Keratinocyte (primary cell): ENCODE measurements around the gene MNX1.

Experiments used
- CTCF ChIP-seq, 3 experiments: IDR thresholded peaks in 1 of 3; conservative IDR thresholded peaks in 1 of 3; optimal IDR thresholded peaks in 1 of 3; 2 replicates in 2 of 3; 3 replicates in 1 of 3; pipeline versions ENCODE3 to v1.5.1; 2011; ENCODE audit warnings: low read length in 3 of 3, mild to moderate bottlenecking in 3 of 3, moderate library complexity in 2 of 3, control low read depth in 1 of 3, inconsistent platforms in 1 of 3; ENCODE audit not compliant: insufficient read depth in 2 of 3; ENCODE audit errors: extremely low read depth in 1 of 3
- EZH2 ChIP-seq: IDR thresholded peaks from one replicate; pipeline ENCODE4 v1.6.1; 2012; ENCODE audit warnings: inconsistent platforms, mild to moderate bottlenecking, low read length, moderate library complexity

GRCh38 chr7:156989766-156990535 lies 20.5 kb downstream of the MNX1 start:
- TF ChIP-seq CTCF (optimal IDR thresholded peaks at IDR 0.05 in 1 of 3, IDR thresholded peaks at IDR 0.05 in 1 of 3, conservative IDR thresholded peaks at IDR 0.05 in 1 of 3; ENCODE audit: extremely low read depth in 1 of 3, insufficient read depth in 2 of 3, low read length in 3 of 3) (no peak), EZH2 (no peak)
